Endothelial cell of umbilical vein (primary cell): Measurements from ENCODE around the gene CD101. TPM values are rescaled to one million over a fixed set of nuclear protein-coding genes. Genes with fewer than 3 reads are reported as not detected.

ENCODE experiments used
- BruUV-seq: library from RNA; stranded (reverse); fragments of 400-500 nt; replicated peaks from 2 replicates; lab custom pipeline; 2021; lab: Mats Ljungman, UMichigan
- CTCF ChIA-PET: fragments of 300-600, 350-600 bp; sonication (Branson Sonifier 250); formaldehyde crosslinking; loops from one replicate; lab custom pipeline; 2021; ENCODE audit warnings: antibody characterized with exemption, inconsistent platforms; lab: Charles Lee
- POLR2A ChIA-PET: fragments of 300-600, 350-600 bp; sonication (Branson Sonifier 250); formaldehyde crosslinking; loops from one replicate; lab custom pipeline; 2021; ENCODE audit warnings: antibody characterized with exemption, inconsistent platforms; lab: Charles Lee
- DNase-seq: peaks from one replicate; pipeline ENCODE4 v3.0.0-alpha.2; 2011; ENCODE audit warnings: low read depth, low spot score
- FAIRE-seq: peaks from 2 replicates; lab custom pipeline; 2011; peaks lifted over from hg19 to GRCh38; lab: Jason Lieb, UNC
- H2AFZ ChIP-seq: 2 replicates; pipeline ENCODE4 v1.6.0; 2012; ENCODE audit warnings: low read depth, low read length, control low read depth, inconsistent platforms
- H3K27ac ChIP-seq: 2 replicates; pipeline ENCODE4 v1.5.1; 2011; ENCODE audit warnings: low read depth, mild to moderate bottlenecking, control low read depth, low read length, moderate library complexity; ENCODE audit not compliant: insufficient read depth
- H3K27me3 ChIP-seq, 2 experiments: 2 replicates each; pipeline versions ENCODE4 v1.6.0 to v1.6.1; 2011; ENCODE audit warnings: low read length in 2 of 2, mixed read lengths in 1 of 2; ENCODE audit not compliant: control insufficient read depth in 2 of 2, insufficient read depth in 2 of 2
- H3K36me3 ChIP-seq, 2 experiments: 2 replicates in 1 of 2; 3 replicates in 1 of 2; pipeline ENCODE4 v1.5.1; 2011; ENCODE audit warnings: low read length in 2 of 2, mild to moderate bottlenecking in 1 of 2, moderate library complexity in 1 of 2; ENCODE audit not compliant: control insufficient read depth in 2 of 2, insufficient read depth in 2 of 2; ENCODE audit errors: extremely low read depth in 1 of 2
- H3K4me1 ChIP-seq: 3 replicates; pipeline ENCODE4 v1.5.1; 2011; ENCODE audit warnings: mild to moderate bottlenecking, low read length; ENCODE audit not compliant: control insufficient read depth, insufficient read depth; ENCODE audit errors: extremely low read depth
- H3K4me2 ChIP-seq: 2 replicates; pipeline ENCODE4 v1.6.1; 2011; ENCODE audit warnings: low read length, control low read depth, mixed read lengths; ENCODE audit not compliant: insufficient read depth
- H3K4me3 ChIP-seq, 3 experiments: fragments of 200-600 bp in 1 of 3; sonication (generic), shearing (Covaris generic) in 1 of 3; replicated peaks in 1 of 3; 2 replicates each; pipeline ENCODE4 v1.5.1; 2011 to 2016; ENCODE audit warnings: control low read depth in 3 of 3, low read length in 3 of 3, mild to moderate bottlenecking in 2 of 3, inconsistent platforms in 1 of 3, low read depth in 1 of 3, moderate library complexity in 1 of 3; ENCODE audit not compliant: insufficient read depth in 1 of 3
- H3K79me2 ChIP-seq: 2 replicates; pipeline ENCODE4 v1.6.0; 2012; ENCODE audit warnings: low read length, inconsistent platforms; ENCODE audit not compliant: control insufficient read depth, insufficient read depth
- H3K9ac ChIP-seq: replicated peaks from 2 replicates; pipeline ENCODE3; 2011; ENCODE audit warnings: low read length, control low read depth; ENCODE audit not compliant: insufficient read depth; ENCODE audit errors: extremely low read depth
- H3K9me1 ChIP-seq: replicated peaks from 3 replicates; pipeline ENCODE4 v1.6.0; 2011; ENCODE audit warnings: mild to moderate bottlenecking, low read length; ENCODE audit not compliant: control insufficient read depth, insufficient read depth; ENCODE audit errors: extremely low read depth
- H3K9me3 ChIP-seq: replicated peaks from 2 replicates; pipeline ENCODE4 v1.5.1; 2012; ENCODE audit warnings: low read length, inconsistent platforms; ENCODE audit not compliant: control insufficient read depth, insufficient read depth
- H4K20me1 ChIP-seq: replicated peaks from 2 replicates; pipeline ENCODE3; 2011; ENCODE audit warnings: mild to moderate bottlenecking, low read length; ENCODE audit not compliant: control insufficient read depth, insufficient read depth; ENCODE audit errors: extremely low read depth
- CTCF ChIP-seq, 2 donors: IDR thresholded peaks; 1 replicate in 1 of 2; 2 replicates in 1 of 2; pipeline ENCODE4 v1.5.1; 2011; ENCODE audit warnings: low read length in 2 of 2, mild to moderate bottlenecking in 2 of 2, moderate library complexity in 2 of 2, control low read depth in 1 of 2, inconsistent platforms in 1 of 2, low read depth in 1 of 2; ENCODE audit not compliant: insufficient read depth in 1 of 2; ENCODE audit errors: extremely low read depth in 1 of 2
- EZH2 ChIP-seq: IDR thresholded peaks from 2 replicates; pipeline ENCODE4 v1.6.1; 2012; ENCODE audit warnings: borderline replicate concordance, low read depth, mild to moderate bottlenecking, moderate library complexity, low read length, inconsistent platforms; ENCODE audit not compliant: severe bottlenecking
- FOS ChIP-seq: IDR thresholded peaks from 2 replicates; pipeline ENCODE4 v1.6.1; 2011; ENCODE audit warnings: mild to moderate bottlenecking, low read length, moderate library complexity, borderline replicate concordance; ENCODE audit not compliant: insufficient read depth
- GATA2 ChIP-seq: IDR thresholded peaks from 2 replicates; pipeline ENCODE4 v1.7.0; 2011; ENCODE audit warnings: low read depth, mild to moderate bottlenecking, moderate library complexity, mixed read lengths, low read length; ENCODE audit not compliant: insufficient read length, insufficient read depth
- JUN ChIP-seq: IDR thresholded peaks from 2 replicates; pipeline ENCODE4 v1.6.1; 2011; ENCODE audit warnings: borderline replicate concordance, low read depth; ENCODE audit not compliant: insufficient read length, insufficient read depth
- MAX ChIP-seq: IDR thresholded peaks from 2 replicates; pipeline ENCODE4 v1.6.1; 2011; ENCODE audit not compliant: insufficient read depth, insufficient read length
- MYC ChIP-seq: IDR thresholded peaks from one replicate; pipeline ENCODE4 v1.6.1; 2011; ENCODE audit warnings: mild to moderate bottlenecking, low read depth, low read length
- POLR2AphosphoS5 ChIP-seq: IDR thresholded peaks from 2 replicates; pipeline ENCODE4 v1.6.1; 2012; ENCODE audit warnings: low read depth, mild to moderate bottlenecking, control low read depth, low read length, moderate library complexity; ENCODE audit not compliant: insufficient read depth
- dilution Hi-C: fragments of 300-500 bp; cut with MboI; formaldehyde crosslinking; loops from one replicate; pipeline ENCODE4 v1.15.0; 2019; ENCODE audit warnings: low sequenced_read_pairs; ENCODE audit not compliant: extremely low pct_ligation_motif_present
- intact Hi-C: fragments of 100-400 bp; cut with micrococcal nuclease; formaldehyde crosslinking; loops from one replicate; pipeline ENCODE4 v1.10.0; 2022
- polyA plus RNA-seq, 4 experiments: library from polyadenylated mRNA; depleted of rRNA in 3 of 4; stranded (reverse) in 3 of 4; unstranded in 1 of 4; fragments of >200 nt; gene quantifications; 2 replicates each; pipeline versions ENCODE4 v1.2.1 to v1.2.3, GENCODE V29; 2011 to 2012; ENCODE audit warnings: missing spikeins in 1 of 4
- total RNA-seq: library from RNA; stranded (reverse); gene quantifications from 2 replicates; pipeline ENCODE4 v1.2.3, GENCODE V29; 2021

CD101 gene
- total and polyA plus RNA-seq, 2 donors (not counting 3 experiments of a cell fraction or from before 2014, with no cell fraction given): 0.04 to 0.97 TPM

DNA sequence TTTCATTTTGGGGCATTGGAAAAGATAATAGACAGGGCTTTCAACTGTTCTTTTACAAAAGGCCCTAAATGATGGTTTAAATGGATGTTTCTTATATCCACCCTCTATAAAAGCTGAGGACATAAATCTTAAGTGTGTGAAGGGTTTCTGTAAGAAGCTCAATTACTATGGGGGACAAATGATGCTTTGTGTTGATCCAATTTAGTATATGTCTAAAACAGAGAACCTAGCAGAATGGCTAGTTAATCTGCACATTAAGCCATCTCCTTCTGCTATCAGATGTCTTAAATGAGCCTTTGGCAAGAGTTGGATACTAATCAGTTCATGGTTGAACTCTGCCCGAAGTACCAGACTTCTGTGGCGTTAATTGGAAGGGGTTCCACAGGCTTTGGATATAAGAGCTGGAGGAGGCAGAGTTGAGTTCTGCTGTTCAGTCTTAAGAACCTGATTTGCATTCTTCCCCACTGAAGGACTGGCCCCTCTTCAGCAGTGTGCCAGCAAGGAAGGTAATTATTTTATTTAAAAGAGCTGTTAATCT is 48.8 kb upstream of the CD101 start:
- no peak overlapping the region for H3K27ac ChIP-seq
- no peak overlapping the region for H2AFZ ChIP-seq
- CTCF ChIA-PET: no interaction called here
- dilution Hi-C loops: no loop called here
- peaks cover 0 to 4% of the 10 kb centered on the region in 2 experiments for H3K36me3 ChIP-seq
- POLR2A ChIA-PET: no interaction called here
- H3K79me2 ChIP-seq: no peaks in the 10 kb centered on the region
- H3K4me1 ChIP-seq: peaks cover 7% of the 10 kb centered on the region
- no peaks in the 10 kb centered on the region for H4K20me1 ChIP-seq
- no peak overlapping the region for H3K4me2 ChIP-seq
- BruUV-seq: no TSS peak
- DNase-seq (no peak), FAIRE-seq (no peak)
- intact Hi-C loops: no loop called here
- no peaks in the 10 kb centered on the region for H3K27me3 ChIP-seq
- no peak overlapping the region for H3K4me3 ChIP-seq
- H3K9me1 ChIP-seq: no peaks in the 10 kb centered on the region
- TF ChIP-seq EZH2: no peak
- H3K9ac ChIP-seq: no peak overlapping the region
- no peaks in the 10 kb centered on the region for H3K9me3 ChIP-seq

- no peaks in the 10 kb centered on the region for H3K36me3 ChIP-seq
- no peak overlapping the region for H3K4me3 ChIP-seq
- H3K27ac ChIP-seq: no peak overlapping the region
- peaks cover 7% of the 10 kb centered on the region for H3K4me1 ChIP-seq
- CTCF ChIA-PET: no interaction called here
- dilution Hi-C loops: no loop called here
- no peaks in the 10 kb centered on the region for H4K20me1 ChIP-seq
- H2AFZ ChIP-seq: no peak overlapping the region
- POLR2A ChIA-PET: no interaction called here
- no peak for DNase-seq
- TF ChIP-seq GATA2: no peak
- no peak for TF ChIP-seq FOS
- TF ChIP-seq POLR2AphosphoS5: no peak
- TF ChIP-seq CTCF (IDR thresholded peaks at IDR 0.05; ENCODE audit: extremely low read depth in 1 of 2, insufficient read depth in 1 of 2, low read depth in 1 of 2, low read length in 2 of 2): no peak
- TF ChIP-seq JUN: no peak
- TF ChIP-seq MYC: no peak
- no peak for TF ChIP-seq MAX
- TF ChIP-seq EZH2: no peak
- no peaks in the 10 kb centered on the region for H3K9me3 ChIP-seq
- H3K9me1 ChIP-seq: no peaks in the 10 kb centered on the region
- H3K9ac ChIP-seq: no peak overlapping the region
- H3K79me2 ChIP-seq: no peaks in the 10 kb centered on the region
- H3K27me3 ChIP-seq: no peaks in the 10 kb centered on the region
- FAIRE-seq: no peak
- H3K4me2 ChIP-seq: no peak overlapping the region
- intact Hi-C loops: no loop called here
- BruUV-seq: no TSS peak
These were observed 47.1 kb upstream of the CD101 start for GRCh38 chr1:116954440-116954839.
